Endothelial cell of umbilical vein (primary cell): Measurements from ENCODE around the gene C4orf17. TPM values are rescaled to one million over a fixed set of nuclear protein-coding genes. Genes with fewer than 3 reads are reported as not detected.

Source experiments
- BruUV-seq: library from RNA; stranded (reverse); fragments of 400-500 nt; replicated peaks from 2 replicates; lab custom pipeline; 2021; lab: Mats Ljungman, UMichigan
- CTCF ChIA-PET: fragments of 300-600, 350-600 bp; sonication (Branson Sonifier 250); formaldehyde crosslinking; loops from one replicate; lab custom pipeline; 2021; ENCODE audit warnings: antibody characterized with exemption, inconsistent platforms; lab: Charles Lee
- POLR2A ChIA-PET: fragments of 300-600, 350-600 bp; sonication (Branson Sonifier 250); formaldehyde crosslinking; loops from one replicate; lab custom pipeline; 2021; ENCODE audit warnings: antibody characterized with exemption, inconsistent platforms; lab: Charles Lee
- DNase-seq: peaks from one replicate; pipeline ENCODE4 v3.0.0-alpha.2; 2011; ENCODE audit warnings: low read depth, low spot score
- FAIRE-seq: peaks from 2 replicates; lab custom pipeline; 2011; peaks lifted over from hg19 to GRCh38; lab: Jason Lieb, UNC
- H2AFZ ChIP-seq: 2 replicates; pipeline ENCODE4 v1.6.0; 2012; ENCODE audit warnings: low read depth, low read length, control low read depth, inconsistent platforms
- H3K27ac ChIP-seq: 2 replicates; pipeline ENCODE4 v1.5.1; 2011; ENCODE audit warnings: low read depth, mild to moderate bottlenecking, control low read depth, low read length, moderate library complexity; ENCODE audit not compliant: insufficient read depth
- H3K27me3 ChIP-seq, 2 experiments: 2 replicates each; pipeline versions ENCODE4 v1.6.0 to v1.6.1; 2011; ENCODE audit warnings: low read length in 2 of 2, mixed read lengths in 1 of 2; ENCODE audit not compliant: control insufficient read depth in 2 of 2, insufficient read depth in 2 of 2
- H3K36me3 ChIP-seq, 2 experiments: 2 replicates in 1 of 2; 3 replicates in 1 of 2; pipeline ENCODE4 v1.5.1; 2011; ENCODE audit warnings: low read length in 2 of 2, mild to moderate bottlenecking in 1 of 2, moderate library complexity in 1 of 2; ENCODE audit not compliant: control insufficient read depth in 2 of 2, insufficient read depth in 2 of 2; ENCODE audit errors: extremely low read depth in 1 of 2
- H3K4me1 ChIP-seq: 3 replicates; pipeline ENCODE4 v1.5.1; 2011; ENCODE audit warnings: mild to moderate bottlenecking, low read length; ENCODE audit not compliant: control insufficient read depth, insufficient read depth; ENCODE audit errors: extremely low read depth
- H3K4me2 ChIP-seq: 2 replicates; pipeline ENCODE4 v1.6.1; 2011; ENCODE audit warnings: low read length, control low read depth, mixed read lengths; ENCODE audit not compliant: insufficient read depth
- H3K4me3 ChIP-seq, 3 experiments: fragments of 200-600 bp in 1 of 3; sonication (generic), shearing (Covaris generic) in 1 of 3; replicated peaks in 1 of 3; 2 replicates each; pipeline ENCODE4 v1.5.1; 2011 to 2016; ENCODE audit warnings: control low read depth in 3 of 3, low read length in 3 of 3, mild to moderate bottlenecking in 2 of 3, inconsistent platforms in 1 of 3, low read depth in 1 of 3, moderate library complexity in 1 of 3; ENCODE audit not compliant: insufficient read depth in 1 of 3
- H3K79me2 ChIP-seq: 2 replicates; pipeline ENCODE4 v1.6.0; 2012; ENCODE audit warnings: low read length, inconsistent platforms; ENCODE audit not compliant: control insufficient read depth, insufficient read depth
- H3K9ac ChIP-seq: replicated peaks from 2 replicates; pipeline ENCODE3; 2011; ENCODE audit warnings: low read length, control low read depth; ENCODE audit not compliant: insufficient read depth; ENCODE audit errors: extremely low read depth
- H3K9me1 ChIP-seq: replicated peaks from 3 replicates; pipeline ENCODE4 v1.6.0; 2011; ENCODE audit warnings: mild to moderate bottlenecking, low read length; ENCODE audit not compliant: control insufficient read depth, insufficient read depth; ENCODE audit errors: extremely low read depth
- H3K9me3 ChIP-seq: replicated peaks from 2 replicates; pipeline ENCODE4 v1.5.1; 2012; ENCODE audit warnings: low read length, inconsistent platforms; ENCODE audit not compliant: control insufficient read depth, insufficient read depth
- H4K20me1 ChIP-seq: replicated peaks from 2 replicates; pipeline ENCODE3; 2011; ENCODE audit warnings: mild to moderate bottlenecking, low read length; ENCODE audit not compliant: control insufficient read depth, insufficient read depth; ENCODE audit errors: extremely low read depth
- GATA2 ChIP-seq: IDR thresholded peaks from 2 replicates; pipeline ENCODE4 v1.7.0; 2011; ENCODE audit warnings: low read depth, mild to moderate bottlenecking, moderate library complexity, mixed read lengths, low read length; ENCODE audit not compliant: insufficient read length, insufficient read depth
- POLR2AphosphoS5 ChIP-seq: IDR thresholded peaks from 2 replicates; pipeline ENCODE4 v1.6.1; 2012; ENCODE audit warnings: low read depth, mild to moderate bottlenecking, control low read depth, low read length, moderate library complexity; ENCODE audit not compliant: insufficient read depth
- dilution Hi-C: fragments of 300-500 bp; cut with MboI; formaldehyde crosslinking; loops from one replicate; pipeline ENCODE4 v1.15.0; 2019; ENCODE audit warnings: low sequenced_read_pairs; ENCODE audit not compliant: extremely low pct_ligation_motif_present
- intact Hi-C: fragments of 100-400 bp; cut with micrococcal nuclease; formaldehyde crosslinking; loops from one replicate; pipeline ENCODE4 v1.10.0; 2022
- polyA plus RNA-seq, 4 experiments: library from polyadenylated mRNA; depleted of rRNA in 3 of 4; stranded (reverse) in 3 of 4; unstranded in 1 of 4; fragments of >200 nt; gene quantifications; 2 replicates each; pipeline versions ENCODE4 v1.2.1 to v1.2.3, GENCODE V29; 2011 to 2012; ENCODE audit warnings: missing spikeins in 1 of 4
- total RNA-seq: library from RNA; stranded (reverse); gene quantifications from 2 replicates; pipeline ENCODE4 v1.2.3, GENCODE V29; 2021
- TF ChIP-seq, protein P1 (sequence below), 2 donors: IDR thresholded peaks; 1 replicate in 1 of 2; 2 replicates in 1 of 2; pipeline ENCODE4 v1.5.1; 2011; ENCODE audit warnings: low read length in 2 of 2, mild to moderate bottlenecking in 2 of 2, moderate library complexity in 2 of 2, control low read depth in 1 of 2, inconsistent platforms in 1 of 2, low read depth in 1 of 2; ENCODE audit not compliant: insufficient read depth in 1 of 2; ENCODE audit errors: extremely low read depth in 1 of 2
- TF ChIP-seq, protein P2 (sequence below): IDR thresholded peaks from 2 replicates; pipeline ENCODE4 v1.6.1; 2011; ENCODE audit not compliant: insufficient read depth, insufficient read length

C4orf17 gene
- total and polyA plus RNA-seq, 2 donors (not counting 3 experiments of a cell fraction or from before 2014, with no cell fraction given): not detected

DNA sequence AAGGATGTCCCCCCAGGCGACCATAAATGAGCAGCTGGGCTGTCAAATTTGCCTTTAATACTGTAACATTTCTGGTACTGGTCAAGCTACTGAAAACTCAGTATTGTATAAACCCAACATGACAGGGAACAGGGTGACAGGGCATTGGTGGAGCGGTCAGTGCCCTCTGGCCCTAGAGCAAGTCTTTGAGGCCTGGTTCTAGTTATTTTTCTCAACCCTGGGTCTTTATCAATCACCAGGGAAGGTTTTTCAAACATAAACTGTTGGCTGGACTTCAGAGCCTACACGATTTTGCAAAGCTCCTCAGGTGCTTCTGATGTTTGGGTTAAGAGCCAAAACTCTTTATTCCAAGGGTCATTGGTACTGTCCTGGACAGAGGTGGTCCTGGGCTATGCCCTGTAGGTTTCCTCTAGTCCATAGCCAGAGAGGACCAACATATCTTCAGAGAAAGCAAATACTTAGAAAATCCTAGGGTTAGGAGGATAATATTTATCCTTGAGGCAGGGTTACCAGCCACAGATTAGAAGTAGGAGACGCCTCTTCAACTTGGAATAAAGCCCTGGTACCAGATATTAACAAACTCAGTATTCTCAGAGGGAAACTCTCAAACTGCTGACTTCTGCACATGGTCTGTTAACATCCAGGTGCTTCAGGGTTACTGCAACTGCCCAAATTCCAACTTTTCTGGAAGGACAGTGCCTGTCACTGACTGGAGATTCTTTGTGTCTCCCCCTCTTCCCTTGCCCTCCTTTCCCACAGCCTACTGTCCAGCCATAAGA lies 49.0 kb upstream of the C4orf17 start:
- intact Hi-C loops: loop anchor here (5.0 to 10.0 kb wide), 3 partner anchors 343 to 1475 kb away; no protein-coding TSS in a partner anchor
- POLR2A ChIA-PET: no interaction called here
- Histone ChIP-seq H3K9ac (no peak overlapping the region), H3K9me1 (no peaks in the 10 kb centered on the region), H3K4me1 (no peaks in the 10 kb centered on the region), H4K20me1 (no peaks in the 10 kb centered on the region), H3K27ac (no peak overlapping the region), H2AFZ (no peak overlapping the region), H3K79me2 (no peaks in the 10 kb centered on the region), H3K36me3 (no peaks in the 10 kb centered on the region), H3K27me3 (peaks cover 0 to 11% of the 10 kb centered on the region in 2 experiments), H3K4me2 (no peak overlapping the region), H3K4me3 (no peak overlapping the region), H3K9me3 (no peaks in the 10 kb centered on the region)
- dilution Hi-C loops: no loop called here
- CTCF ChIA-PET: interaction anchor here (0.6 kb wide), 1 partner anchor 480 kb away, joined by 3 read pairs; no protein-coding TSS in a partner anchor
- no TSS peak for BruUV-seq
- FAIRE-seq (no peak), DNase-seq (no peak)
- TF ChIP-seq GATA2: no peak
- TF ChIP-seq, protein P1, sequence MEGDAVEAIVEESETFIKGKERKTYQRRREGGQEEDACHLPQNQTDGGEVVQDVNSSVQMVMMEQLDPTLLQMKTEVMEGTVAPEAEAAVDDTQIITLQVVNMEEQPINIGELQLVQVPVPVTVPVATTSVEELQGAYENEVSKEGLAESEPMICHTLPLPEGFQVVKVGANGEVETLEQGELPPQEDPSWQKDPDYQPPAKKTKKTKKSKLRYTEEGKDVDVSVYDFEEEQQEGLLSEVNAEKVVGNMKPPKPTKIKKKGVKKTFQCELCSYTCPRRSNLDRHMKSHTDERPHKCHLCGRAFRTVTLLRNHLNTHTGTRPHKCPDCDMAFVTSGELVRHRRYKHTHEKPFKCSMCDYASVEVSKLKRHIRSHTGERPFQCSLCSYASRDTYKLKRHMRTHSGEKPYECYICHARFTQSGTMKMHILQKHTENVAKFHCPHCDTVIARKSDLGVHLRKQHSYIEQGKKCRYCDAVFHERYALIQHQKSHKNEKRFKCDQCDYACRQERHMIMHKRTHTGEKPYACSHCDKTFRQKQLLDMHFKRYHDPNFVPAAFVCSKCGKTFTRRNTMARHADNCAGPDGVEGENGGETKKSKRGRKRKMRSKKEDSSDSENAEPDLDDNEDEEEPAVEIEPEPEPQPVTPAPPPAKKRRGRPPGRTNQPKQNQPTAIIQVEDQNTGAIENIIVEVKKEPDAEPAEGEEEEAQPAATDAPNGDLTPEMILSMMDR (IDR thresholded peaks at IDR 0.05; ENCODE audit: extremely low read depth in 1 of 2, insufficient read depth in 1 of 2, low read depth in 1 of 2, low read length in 2 of 2): no peak
- TF ChIP-seq POLR2AphosphoS5: no peak
- TF ChIP-seq, protein P2, sequence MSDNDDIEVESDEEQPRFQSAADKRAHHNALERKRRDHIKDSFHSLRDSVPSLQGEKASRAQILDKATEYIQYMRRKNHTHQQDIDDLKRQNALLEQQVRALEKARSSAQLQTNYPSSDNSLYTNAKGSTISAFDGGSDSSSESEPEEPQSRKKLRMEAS: no peak
